ENCODE data around the gene LGALS1.

Gene LGALS1

DNA sequence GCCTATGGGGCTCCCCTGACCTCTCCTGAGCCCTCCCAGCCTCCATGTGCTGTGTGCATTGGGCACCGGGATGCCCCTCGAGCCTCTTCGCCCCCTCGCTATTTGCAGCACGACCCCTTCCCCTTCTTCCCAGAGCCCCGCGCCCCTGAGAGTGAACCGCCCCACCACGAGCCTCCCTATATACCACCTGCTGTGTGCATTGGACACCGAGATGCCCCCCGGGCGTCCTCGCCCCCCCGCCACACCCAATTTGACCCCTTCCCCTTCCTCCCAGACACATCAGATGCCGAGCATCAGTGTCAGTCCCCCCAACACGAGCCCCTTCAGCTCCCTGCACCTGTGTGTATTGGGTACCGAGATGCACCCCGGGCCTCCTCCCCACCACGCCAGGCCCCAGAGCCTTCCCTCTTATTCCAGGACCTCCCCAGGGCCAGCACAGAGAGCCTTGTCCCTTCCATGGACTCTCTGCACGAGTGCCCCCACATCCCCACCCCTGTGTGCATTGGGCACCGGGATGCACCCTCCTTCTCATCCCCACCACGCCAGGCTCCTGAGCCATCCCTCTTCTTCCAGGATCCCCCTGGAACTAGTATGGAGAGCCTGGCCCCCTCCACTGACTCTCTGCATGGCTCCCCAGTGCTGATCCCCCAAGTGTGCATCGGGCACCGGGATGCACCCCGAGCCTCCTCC is 50.3 kb downstream of the LGALS1 start:
- DNase-seq (ENCODE audit: low read depth): no peak

DNA sequence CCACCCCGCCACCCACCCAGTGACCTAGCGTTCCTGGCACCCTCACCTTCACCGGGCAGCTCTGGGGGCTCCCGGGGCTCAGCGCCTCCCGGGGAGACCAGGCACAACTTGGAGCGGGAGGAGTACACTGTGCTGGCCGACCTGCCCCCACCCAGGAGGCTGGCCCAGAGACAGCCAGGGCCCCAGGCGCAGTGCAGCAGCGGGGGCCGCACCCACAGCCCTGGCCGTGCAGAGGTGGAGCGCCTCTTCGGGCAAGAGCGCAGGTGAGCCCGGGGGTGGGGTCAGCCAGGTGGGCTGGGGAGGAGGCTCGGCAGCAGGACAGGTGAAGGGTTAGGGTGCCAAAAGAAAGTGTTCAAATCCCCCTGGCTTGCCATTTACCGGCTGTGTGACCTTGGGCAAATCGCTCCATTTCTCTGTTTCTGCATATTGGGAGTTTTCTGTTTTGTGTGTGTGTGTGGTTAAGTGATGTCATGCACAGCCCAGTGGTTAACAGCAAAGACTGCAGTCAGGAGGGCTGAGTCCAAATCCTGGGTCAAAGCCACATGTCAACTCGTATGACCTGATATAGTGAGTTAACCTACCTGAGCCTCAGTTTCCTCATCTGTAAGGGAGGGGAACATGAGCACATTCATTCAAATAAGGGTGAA is 50.9 kb downstream of the LGALS1 start:
- peak; percentile 54 for DNase-seq (ENCODE audit: low read depth)

DNA sequence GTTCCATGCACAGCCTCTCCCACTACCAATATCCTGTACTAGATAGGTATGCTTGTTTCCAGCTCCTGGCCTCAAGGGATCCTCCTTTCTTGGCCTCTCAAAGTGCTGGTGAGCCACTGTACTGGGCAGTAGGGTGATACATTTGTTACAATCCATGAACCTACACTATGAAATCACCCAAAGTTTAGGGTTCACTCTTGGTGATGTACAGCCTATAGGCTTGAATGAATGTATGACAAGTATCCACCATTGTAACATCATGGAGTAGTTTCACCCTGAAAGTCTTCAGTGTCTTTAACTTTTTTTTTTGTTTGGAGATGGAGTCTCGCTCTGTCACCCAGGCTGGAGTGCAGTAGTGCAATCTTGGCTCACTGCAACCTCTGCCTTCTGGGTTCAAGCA is 53.2 kb downstream of the LGALS1 start:
- DNase-seq (ENCODE audit: low read depth): no peak
